G401 (cell line): ENCODE measurements around the gene SDC1. TPM values are rescaled to one million over a fixed set of nuclear protein-coding genes. Genes with fewer than 3 reads are reported as not detected.
"Not testable (repeated sequence)": the region's sequence is repeated elsewhere in the genome, so short reads cannot be mapped to it uniquely, and the experiment has no call there.

Experiments
- DNase-seq: peaks from one replicate; pipeline ENCODE4 v3.0.0-alpha.2; 2015; ENCODE audit warnings: low spot score
- in situ Hi-C: cut with HindIII; loops from 2 replicates; pipeline ENCODE4 v1.10.0; 2016; ENCODE audit warnings: low sequenced_read_pairs, mixed read lengths
- total RNA-seq: library from RNA; depleted of rRNA; stranded (reverse); fragments of >200 nt; shearing (Covaris generic); gene quantifications from 2 replicates; pipeline ENCODE4 v1.2.3, GENCODE V29; 2014

Gene SDC1
- total RNA-seq, 1 experiment from 2014 or later = 45.5 TPM

GRCh38 chr2:20201671-20202070 lies 23.3 kb downstream of the SDC1 start:
- in situ Hi-C loops = no loop called here
- DNase-seq = no peak

- no peak for DNase-seq
- in situ Hi-C loops = no loop called here
Observed at GRCh38 chr2:20200697-20201555, 24.0 kb downstream of the SDC1 start.

DNA sequence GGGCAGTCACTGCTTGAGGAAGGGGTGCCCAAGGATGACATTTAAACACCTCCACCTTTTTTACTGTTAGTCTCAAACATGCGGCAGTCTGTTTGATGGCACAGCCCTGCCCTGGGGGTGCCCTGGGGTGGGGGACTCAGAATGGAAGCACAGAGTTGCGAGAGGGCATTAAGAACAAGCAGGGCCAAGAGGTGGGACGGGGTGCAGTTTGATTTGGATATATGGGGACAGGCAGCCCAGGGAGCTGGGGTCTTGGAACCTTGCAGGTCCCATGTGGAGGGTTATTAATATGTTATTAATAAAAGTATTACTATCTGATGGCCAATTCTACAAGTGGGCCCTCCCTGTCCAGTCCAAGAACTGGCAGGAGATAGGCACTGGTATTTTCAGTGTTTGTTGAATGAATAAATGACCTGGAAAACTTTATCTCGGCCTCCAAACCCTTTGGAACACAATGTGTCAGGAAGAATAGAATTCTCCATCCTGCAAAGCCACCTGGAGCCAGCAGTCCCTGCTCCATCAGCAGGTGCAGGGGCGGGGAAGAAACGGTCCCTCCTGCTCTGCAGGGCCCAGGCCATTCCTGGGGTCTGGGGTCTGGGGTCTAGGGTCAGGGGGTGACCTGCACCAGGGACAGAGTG lies 25.2 kb downstream of the SDC1 start:
- in situ Hi-C loops = no loop called here
- no peak for DNase-seq

- in situ Hi-C loops = no loop called here
- DNase-seq = no peak
Observed at GRCh38 chr2:20198796-20199632, 25.9 kb downstream of the SDC1 start.

GRCh38 chr2:20198001-20198400 lies 26.9 kb downstream of the SDC1 start:
- no peak for DNase-seq
- in situ Hi-C loops = no loop called here

- in situ Hi-C loops = no loop called here
Observed at GRCh38 chr2:20197192-20197591, 27.7 kb downstream of the SDC1 start.

DNA sequence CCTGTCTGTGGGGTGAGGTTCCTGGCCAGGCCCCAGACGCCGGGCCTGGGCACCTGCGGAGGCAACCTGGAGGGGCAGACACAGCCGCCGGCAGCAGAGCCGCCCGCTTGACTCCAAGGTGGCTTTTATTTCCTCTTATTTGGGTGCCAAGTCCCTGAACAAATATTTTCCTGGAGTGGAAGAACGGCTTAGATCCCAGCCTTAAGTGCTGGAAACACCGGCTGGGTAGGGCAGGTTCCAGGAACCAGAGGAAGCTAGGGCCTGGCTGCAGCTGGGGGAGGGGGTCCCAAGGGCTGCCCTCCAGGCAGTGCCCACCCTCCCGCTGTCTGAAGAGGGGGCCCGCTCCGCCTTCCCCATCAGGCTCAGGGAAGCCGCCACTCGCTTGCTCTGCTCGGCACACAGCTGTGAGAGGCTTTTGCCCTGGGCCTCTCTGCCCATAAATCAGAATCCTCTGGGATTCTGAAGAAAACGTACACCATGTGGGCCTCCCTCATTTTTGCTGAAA lies 28.2 kb downstream of the SDC1 start:
- in situ Hi-C loops = no loop called here
- DNase-seq = no peak

More at GRCh38 chr2:20197192-20197591, 27.7 kb downstream of the SDC1 start:
- no peak for DNase-seq

DNA sequence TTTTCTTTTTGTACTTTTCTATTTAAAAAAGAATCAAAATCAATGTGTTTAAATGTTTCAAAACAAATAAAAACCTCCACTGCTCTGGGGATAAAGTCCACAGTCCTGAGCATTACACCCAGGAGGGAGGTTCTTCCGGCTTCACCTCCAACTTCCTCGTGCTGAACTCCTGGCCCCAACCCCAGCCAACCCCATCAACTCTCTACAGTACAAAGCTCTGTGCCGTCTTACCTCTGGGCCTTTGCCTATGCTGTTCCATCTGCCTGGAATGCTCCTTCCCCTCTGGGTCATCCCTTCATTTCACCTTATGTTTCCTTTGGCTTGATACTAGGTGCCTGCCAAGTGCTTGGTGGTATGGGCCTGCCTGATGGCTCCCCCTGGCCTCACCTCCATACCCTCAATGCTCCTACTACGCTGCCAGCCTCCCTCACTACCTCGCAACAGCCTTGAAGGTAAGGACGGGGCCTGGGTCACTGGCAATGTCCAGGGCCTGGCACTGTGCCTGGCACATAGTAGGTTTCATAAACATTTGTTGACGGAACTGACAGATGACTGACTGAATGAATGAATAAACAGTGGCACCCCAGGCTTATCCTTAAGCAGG lies 28.8 kb downstream of the SDC1 start:
- in situ Hi-C loops = no loop called here
- no peak for DNase-seq

GRCh38 chr2:20195431-20196033 lies 29.4 kb downstream of the SDC1 start:
- in situ Hi-C loops = no loop called here
- no peak for DNase-seq

GRCh38 chr2:20195016-20195411 lies 29.9 kb downstream of the SDC1 start:
- in situ Hi-C loops = not testable (repeated sequence)

GRCh38 chr2:20194097-20195015 lies 30.6 kb downstream of the SDC1 start:
- in situ Hi-C loops = no loop called here
- no peak for DNase-seq

More at GRCh38 chr2:20195016-20195411, 29.9 kb downstream of the SDC1 start:
- not testable (repeated sequence) for DNase-seq

DNA sequence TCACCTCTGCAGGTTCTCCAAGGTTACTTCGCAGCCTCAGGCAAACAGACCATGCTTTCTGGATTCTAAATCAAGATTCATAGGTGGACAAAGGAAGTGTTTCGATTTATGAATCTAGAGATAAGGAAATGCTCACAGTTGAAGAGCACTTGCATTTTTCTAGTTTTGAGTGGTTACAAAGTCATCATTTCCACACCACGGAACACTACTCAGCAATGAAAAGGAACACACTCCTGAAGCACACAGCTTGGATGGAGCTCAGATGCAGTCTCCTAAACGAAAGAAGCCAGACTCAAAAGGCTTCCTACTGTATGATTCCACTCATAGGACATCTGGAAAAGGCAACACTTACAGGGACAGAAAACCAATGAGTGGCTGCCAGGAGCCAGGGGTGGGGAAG lies 31.7 kb downstream of the SDC1 start:
- in situ Hi-C loops = no loop called here
- no peak for DNase-seq

DNA sequence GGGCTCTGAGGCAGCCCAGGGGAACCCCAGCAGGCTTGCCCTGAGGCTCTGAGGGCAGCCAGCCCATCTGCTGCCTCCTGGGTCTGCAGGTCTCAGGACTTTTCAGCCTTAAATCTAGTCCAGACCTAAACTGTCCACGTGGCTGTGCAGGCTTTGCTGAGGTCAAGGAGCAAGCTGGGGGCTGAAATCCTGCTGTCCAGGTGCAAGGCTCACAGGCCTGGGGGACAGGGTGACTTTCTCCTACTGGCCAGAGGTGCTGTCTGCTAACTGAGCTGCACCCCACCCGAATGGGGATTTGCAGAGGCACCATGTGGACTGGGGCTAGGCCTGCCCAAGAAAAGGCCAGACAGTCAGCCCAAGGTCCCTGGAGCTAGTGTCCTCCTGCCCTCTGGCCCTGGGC lies 32.1 kb downstream of the SDC1 start:
- no peak for DNase-seq
- in situ Hi-C loops = no loop called here

DNA sequence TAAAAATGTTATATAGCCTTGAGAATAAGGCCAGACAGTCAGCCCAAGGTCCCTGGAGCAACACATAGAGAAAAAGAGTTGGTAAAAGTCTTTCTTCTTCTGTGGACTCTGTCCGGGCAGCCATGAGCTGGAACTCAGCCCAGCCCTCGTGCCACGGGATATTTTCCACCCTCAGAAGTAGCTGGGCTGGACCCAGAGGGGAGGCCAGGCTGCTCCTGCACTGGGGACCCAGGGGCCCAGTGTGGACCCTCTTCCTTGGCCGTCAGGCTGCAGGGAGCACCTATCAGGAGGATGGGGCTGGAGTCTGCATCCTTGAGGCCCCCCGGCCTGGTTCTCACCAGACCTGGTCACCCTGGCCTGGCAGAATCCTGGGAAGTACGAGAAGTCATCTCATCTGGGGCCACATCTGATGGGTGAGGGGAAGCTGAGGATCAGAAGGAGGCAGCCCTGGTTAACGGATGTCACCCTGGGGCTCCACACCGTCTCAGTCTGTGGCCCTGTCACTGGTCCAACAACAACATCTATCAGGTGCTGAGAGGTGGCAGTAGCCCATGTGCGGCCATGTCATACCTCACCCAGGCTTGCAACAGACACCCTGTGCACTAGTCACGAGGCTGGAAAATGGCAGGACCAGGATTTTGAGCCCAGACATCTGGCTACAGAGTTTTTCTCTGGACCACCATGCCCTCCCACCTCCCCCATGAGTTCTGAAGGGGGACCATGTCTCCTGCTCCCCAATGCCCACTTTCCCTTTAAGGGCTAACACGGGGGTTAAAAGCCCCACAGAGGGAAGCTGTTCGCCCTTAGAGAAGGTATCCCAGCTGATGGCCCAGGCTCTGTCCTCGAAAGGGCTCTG lies 33.0 kb downstream of the SDC1 start:
- in situ Hi-C loops = no loop called here
- DNase-seq = no peak

GRCh38 chr2:20190876-20191713 lies 33.8 kb downstream of the SDC1 start:
- in situ Hi-C loops = no loop called here
- DNase-seq = no peak

GRCh38 chr2:20190170-20190569 lies 34.8 kb downstream of the SDC1 start:
- DNase-seq = no peak
- in situ Hi-C loops = no loop called here
